Right lobe of liver (tissue), 6 donors: ENCODE measurements around the gene ANKS1B. TPM values are rescaled to one million over a fixed set of nuclear protein-coding genes. Genes with fewer than 3 reads are reported as not detected.

ENCODE experiments used
- ATAC-seq, 4 donors: fragments of 200-7000 bp; cut with Tn5 transposase; one replicate each; pipeline ENCODE4 v1.9.1; 2020; ENCODE audit warnings: mild to moderate bottlenecking in 4 of 4, moderate library complexity in 4 of 4
- DNase-seq, 3 donors: peaks; one replicate each; pipeline ENCODE4 v3.0.0-alpha.2; 2020
- H3K27ac ChIP-seq, 3 donors: fragments of 200-600 bp; one replicate each; pipeline ENCODE4 v1.8.0; 2022
- H3K27me3 ChIP-seq, 2 donors: fragments of 200-600 bp; one replicate each; pipeline ENCODE4 v1.8.0; 2022
- H3K36me3 ChIP-seq, 4 donors: fragments of 200-600 bp; sonication (generic) in 1 of 4; one replicate each; pipeline versions ENCODE4 v1.5.1 to v1.8.0; 2017 to 2022; ENCODE audit warnings: control low read depth in 1 of 4
- H3K4me1 ChIP-seq, 4 donors: fragments of 200-600 bp; sonication (generic) in 1 of 4; one replicate each; pipeline versions ENCODE4 v1.5.1 to v1.8.0; 2017 to 2022; ENCODE audit warnings: control low read depth in 1 of 4
- H3K4me3 ChIP-seq, 3 donors: fragments of 200-600 bp; one replicate each; pipeline ENCODE4 v1.8.0; 2022
- H3K9me3 ChIP-seq, 4 donors: fragments of 200-600 bp; sonication (generic) in 1 of 4; one replicate each; pipeline versions ENCODE4 v1.5.1 to v1.8.0; 2017 to 2022; ENCODE audit warnings: control low read depth in 1 of 4
- CTCF ChIP-seq, 4 donors: fragments of 200-600 bp in 3 of 4; fragments of 450-650 bp in 1 of 4; IDR thresholded peaks; one replicate each; pipeline versions ENCODE4 v1.5.1 to v1.8.0; 2016 to 2022; ENCODE audit warnings: antibody characterized with exemption in 4 of 4, mild to moderate bottlenecking in 2 of 4
- POLR2A ChIP-seq: fragments of 450-650 bp; IDR thresholded peaks from one replicate; pipeline ENCODE4 v1.6.1; 2017; ENCODE audit warnings: antibody characterized with exemption, mild to moderate bottlenecking
- WGBS: methylation state at CpG from one replicate; pipeline ENCODE4 v1.1.6; 2018; ENCODE audit warnings: low coverage, low lambda C conversion rate; ENCODE audit not compliant: insufficient coverage; ENCODE audit errors: missing lambda C conversion rate; 5-methylcytosine and 5-hydroxymethylcytosine counted together
- intact Hi-C, 2 donors: fragments of 100-400 bp; cut with DNase I; formaldehyde crosslinking; loops; one replicate each; pipeline versions ENCODE4 v1.11.2 to v1.14.1; 2022
- total RNA-seq, 6 experiments: library from RNA; depleted of rRNA in 2 of 6; stranded (reverse); fragments of >200 nt in 2 of 6; fragmentation: NEBNext Ultra II Directional in 3 of 6; extraction: Animal tissue kit (Norgen Biotek cat#: 25700) in 3 of 6; gene quantifications; one replicate each; pipeline versions ENCODE4 v1.1.0 to v1.2.4, GENCODE V29; 2016 to 2023
- donor health status: DM: no; HTN: yes; CAD: no.
- donor health status: DM: no; HTN: no; CAD: no.
- donor health status: DM: no; HTN: no; CAD: no.
- donor health status: DM: no; HTN: yes; CAD: no.
- donor health status: DM: no; HTN: yes; CAD: no.

ANKS1B gene
- total RNA-seq, 6 experiments from 2014 or later = 0.17 to 1.9 (median 0.44) TPM; not detected in 1

GRCh38 chr12:99433155-99433554 is 551.6 kb downstream of the ANKS1B start:
- Histone ChIP-seq H3K4me1 (no peaks in the 10 kb centered on the region), H3K9me3 (no peaks in the 10 kb centered on the region), H3K27me3 (no peaks in the 10 kb centered on the region), H3K27ac (no peak overlapping the region), H3K4me3 (no peak overlapping the region), H3K36me3 (no peaks in the 10 kb centered on the region)
- intact Hi-C loops = no loop called here
- TF ChIP-seq POLR2A = no peak
- no peak for TF ChIP-seq CTCF (IDR thresholded peaks at IDR 0.05)
- WGBS = 64% methylated on average over 1 of the region's 1 CpG
- DNase-seq = no peak
- ATAC-seq = no peak

GRCh38 chr12:99431203-99431602 is 553.5 kb downstream of the ANKS1B start:
- H3K36me3 ChIP-seq = no peaks in the 10 kb centered on the region
- WGBS = 37% methylated on average over 2 of the region's 2 CpGs
- H3K4me3 ChIP-seq = no peak overlapping the region
- intact Hi-C loops = no loop called here
- no peak for ATAC-seq
- no peaks in the 10 kb centered on the region for H3K9me3 ChIP-seq
- no peaks in the 10 kb centered on the region for H3K4me1 ChIP-seq
- no peaks in the 10 kb centered on the region for H3K27me3 ChIP-seq
- H3K27ac ChIP-seq = no peak overlapping the region
- TF ChIP-seq POLR2A (no peak), CTCF (IDR thresholded peaks at IDR 0.05) (no peak)
- no peak for DNase-seq

DNA sequence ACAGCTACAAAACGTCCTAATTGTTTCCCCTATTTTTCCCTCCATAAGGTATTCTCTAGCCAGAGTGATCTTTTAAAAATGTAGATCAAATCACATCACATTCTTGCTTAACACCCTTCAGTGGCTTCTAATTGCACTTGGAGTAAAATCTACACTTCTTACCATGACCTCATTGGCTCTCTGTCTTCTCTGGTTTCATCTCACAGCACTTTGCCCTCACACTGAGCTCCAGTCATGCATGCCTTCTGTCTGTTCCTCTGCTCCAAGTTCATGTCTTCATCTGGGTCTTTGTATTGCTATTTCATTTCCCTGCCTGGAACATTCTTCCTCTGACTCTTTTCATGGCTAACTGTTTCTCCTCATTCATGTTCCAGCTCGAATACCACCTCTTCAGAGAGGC is 557.6 kb downstream of the ANKS1B start:
- no peak overlapping the region for H3K27ac ChIP-seq
- intact Hi-C loops = no loop called here
- no peaks in the 10 kb centered on the region for H3K4me1 ChIP-seq
- H3K4me3 ChIP-seq = no peak overlapping the region
- ATAC-seq = no peak
- WGBS = 35% methylated on average over 2 of the region's 2 CpGs
- TF ChIP-seq POLR2A (no peak), CTCF (IDR thresholded peaks at IDR 0.05) (no peak)
- H3K9me3 ChIP-seq = no peaks in the 10 kb centered on the region
- no peak for DNase-seq
- H3K36me3 ChIP-seq = no peaks in the 10 kb centered on the region
- no peaks in the 10 kb centered on the region for H3K27me3 ChIP-seq

DNA sequence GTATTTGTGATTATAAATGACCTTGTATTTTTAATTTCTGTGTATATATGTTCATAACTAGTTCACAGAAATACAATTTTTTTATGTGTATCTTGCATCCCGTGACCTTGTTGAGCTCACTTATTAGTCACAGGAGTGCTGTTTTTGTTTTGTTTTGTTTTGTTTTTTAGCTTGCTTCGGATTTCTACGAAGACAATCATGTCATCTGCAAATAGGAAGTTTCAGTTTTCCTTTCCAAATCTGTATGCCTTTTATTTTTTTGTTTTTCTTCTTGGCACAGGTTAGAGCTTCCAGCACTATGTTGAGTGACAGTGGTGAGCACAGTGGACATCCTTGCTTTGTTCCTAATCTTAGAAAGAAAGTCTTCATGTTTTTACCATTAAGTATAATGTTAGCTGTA is 566.4 kb downstream of the ANKS1B start:
- no peak overlapping the region for H3K4me3 ChIP-seq
- H3K4me1 ChIP-seq = no peaks in the 10 kb centered on the region
- no peak overlapping the region for H3K27ac ChIP-seq
- WGBS = 19% methylated on average over 3 of the region's 3 CpGs
- H3K9me3 ChIP-seq = no peaks in the 10 kb centered on the region
- no peak for ATAC-seq
- no peak for DNase-seq
- intact Hi-C loops = no loop called here
- H3K27me3 ChIP-seq = no peaks in the 10 kb centered on the region
- H3K36me3 ChIP-seq = no peaks in the 10 kb centered on the region
- TF ChIP-seq POLR2A (no peak), CTCF (IDR thresholded peaks at IDR 0.05) (no peak)

DNA sequence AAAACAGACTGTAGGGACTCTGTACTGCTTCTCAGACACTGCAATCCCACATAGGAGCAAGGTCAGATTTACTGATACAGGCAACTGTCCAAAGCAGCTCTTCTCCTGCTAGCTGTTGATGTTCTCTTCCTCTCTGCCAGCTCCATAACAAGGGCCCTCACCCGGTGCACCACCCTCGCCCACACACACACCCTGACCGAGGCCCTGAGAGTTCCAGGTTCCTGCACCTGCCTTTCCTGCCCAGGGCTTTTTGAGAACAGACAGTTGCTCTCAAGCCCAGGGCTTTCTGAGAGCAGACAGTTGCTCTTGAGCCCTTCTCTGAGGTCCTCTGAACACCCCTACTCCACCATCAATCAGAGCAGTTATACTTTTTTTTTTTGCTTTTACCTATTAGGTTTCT is 571.0 kb downstream of the ANKS1B start:
- Histone ChIP-seq H3K27me3 (no peaks in the 10 kb centered on the region), H3K36me3 (no peaks in the 10 kb centered on the region), H3K9me3 (no peaks in the 10 kb centered on the region), H3K4me3 (no peak overlapping the region), H3K4me1 (no peaks in the 10 kb centered on the region), H3K27ac (no peak overlapping the region)
- ATAC-seq (no peak), DNase-seq (no peak)
- WGBS = 45% methylated on average over 2 of the region's 3 CpGs
- intact Hi-C loops = no loop called here
- TF ChIP-seq CTCF (IDR thresholded peaks at IDR 0.05) = no peak
- no peak for TF ChIP-seq POLR2A
